ENCODE data around the gene ITPRIPL2. TPM values are rescaled to one million over a fixed set of nuclear protein-coding genes. Genes with fewer than 3 reads are reported as not detected.
A peak's percentile ranks its signal among the peaks of the same experiment; 100 is the strongest.

Gene ITPRIPL2
- total and polyA plus RNA-seq, 2 of the 13 experiments (the other 11 are each of a cell fraction or from before 2014, with no cell fraction given), result 5.9 to 12.6 TPM

DNA sequence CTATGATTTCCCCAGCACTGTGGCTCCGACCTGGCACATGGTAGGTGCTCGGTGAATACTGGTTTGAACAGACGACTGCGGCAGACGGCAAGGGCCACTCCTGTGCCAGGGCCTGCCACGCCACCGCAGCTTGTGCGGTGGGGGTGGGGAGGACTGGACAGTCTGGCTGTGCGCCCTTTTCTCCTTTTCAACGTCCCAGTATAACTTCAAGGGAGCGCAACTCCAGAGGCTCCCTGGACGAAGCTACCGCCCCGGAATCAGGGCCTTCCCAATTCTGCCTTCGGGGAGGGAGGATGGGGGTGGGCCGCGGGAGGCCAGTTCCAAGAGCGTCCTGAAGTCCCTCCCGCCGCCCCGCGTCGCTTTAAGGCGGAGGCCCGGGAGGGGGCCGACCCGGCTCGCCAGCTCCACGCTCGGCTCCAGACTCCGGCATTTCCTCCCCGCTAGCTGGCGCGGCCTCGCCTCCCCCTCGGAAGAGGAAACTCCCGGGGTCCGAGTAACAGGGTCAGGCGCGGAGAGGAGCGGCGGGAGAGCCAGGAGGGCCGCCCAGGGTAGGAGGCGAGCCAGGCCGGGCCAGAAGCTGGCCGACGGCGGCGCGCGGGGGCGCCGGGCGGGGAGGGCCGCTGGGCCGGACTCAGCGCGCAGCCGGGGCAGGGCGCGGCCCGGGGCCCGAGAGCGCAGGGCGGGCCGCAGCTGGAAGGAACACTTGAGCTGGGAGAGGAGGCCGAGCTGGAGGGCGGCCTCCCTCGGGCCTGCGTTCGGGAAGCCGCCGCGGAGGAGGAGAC lies at the start of gene ITPRIPL2 (continued):
- TF ChIP-seq, protein P1, sequence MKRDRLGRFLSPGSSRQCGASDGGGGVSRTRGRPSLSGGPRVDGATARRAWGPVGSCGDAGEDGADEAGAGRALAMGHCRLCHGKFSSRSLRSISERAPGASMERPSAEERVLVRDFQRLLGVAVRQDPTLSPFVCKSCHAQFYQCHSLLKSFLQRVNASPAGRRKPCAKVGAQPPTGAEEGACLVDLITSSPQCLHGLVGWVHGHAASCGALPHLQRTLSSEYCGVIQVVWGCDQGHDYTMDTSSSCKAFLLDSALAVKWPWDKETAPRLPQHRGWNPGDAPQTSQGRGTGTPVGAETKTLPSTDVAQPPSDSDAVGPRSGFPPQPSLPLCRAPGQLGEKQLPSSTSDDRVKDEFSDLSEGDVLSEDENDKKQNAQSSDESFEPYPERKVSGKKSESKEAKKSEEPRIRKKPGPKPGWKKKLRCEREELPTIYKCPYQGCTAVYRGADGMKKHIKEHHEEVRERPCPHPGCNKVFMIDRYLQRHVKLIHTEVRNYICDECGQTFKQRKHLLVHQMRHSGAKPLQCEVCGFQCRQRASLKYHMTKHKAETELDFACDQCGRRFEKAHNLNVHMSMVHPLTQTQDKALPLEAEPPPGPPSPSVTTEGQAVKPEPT (CRISPR knock-in tag; IDR thresholded peaks at IDR 0.05; ENCODE audit: low read depth), result no peak
- TF ChIP-seq GZF1 (CRISPR knock-in tag; IDR thresholded peaks at IDR 0.05), result no peak; the same call in 1 of the 2 replicates
- peak; percentile 43; the same call in 1 of the 2 replicates for TF ChIP-seq ELF1 (CRISPR knock-in tag; IDR thresholded peaks at IDR 0.05)
- no peak for TF ChIP-seq POLR2AphosphoS2 (IDR thresholded peaks at IDR 0.05; ENCODE audit: low read depth, low read length)
- TF ChIP-seq, protein P2, sequence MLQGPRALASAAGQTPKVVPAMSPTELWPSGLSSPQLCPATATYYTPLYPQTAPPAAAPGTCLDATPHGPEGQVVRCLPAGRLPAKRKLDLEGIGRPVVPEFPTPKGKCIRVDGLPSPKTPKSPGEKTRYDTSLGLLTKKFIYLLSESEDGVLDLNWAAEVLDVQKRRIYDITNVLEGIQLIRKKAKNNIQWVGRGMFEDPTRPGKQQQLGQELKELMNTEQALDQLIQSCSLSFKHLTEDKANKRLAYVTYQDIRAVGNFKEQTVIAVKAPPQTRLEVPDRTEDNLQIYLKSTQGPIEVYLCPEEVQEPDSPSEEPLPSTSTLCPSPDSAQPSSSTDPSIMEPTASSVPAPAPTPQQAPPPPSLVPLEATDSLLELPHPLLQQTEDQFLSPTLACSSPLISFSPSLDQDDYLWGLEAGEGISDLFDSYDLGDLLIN (CRISPR knock-in tag; IDR thresholded peaks at IDR 0.05; ENCODE audit: borderline replicate concordance), result no peak; the same call in 1 of the 2 replicates
- TF ChIP-seq, protein P3, sequence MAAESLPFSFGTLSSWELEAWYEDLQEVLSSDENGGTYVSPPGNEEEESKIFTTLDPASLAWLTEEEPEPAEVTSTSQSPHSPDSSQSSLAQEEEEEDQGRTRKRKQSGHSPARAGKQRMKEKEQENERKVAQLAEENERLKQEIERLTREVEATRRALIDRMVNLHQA (CRISPR knock-in tag; IDR thresholded peaks at IDR 0.05), result no peak
- peak; percentile 58 for TF ChIP-seq YY1 (IDR thresholded peaks at IDR 0.05; ENCODE audit: insufficient read depth, insufficient replicate concordance, low read depth, low read length)
- TF ChIP-seq SP4 (CRISPR knock-in tag; IDR thresholded peaks at IDR 0.05), result peak; percentile 13; the same call in 1 of the 2 replicates
- no peak for TF ChIP-seq CENPX (CRISPR knock-in tag; IDR thresholded peaks at IDR 0.05)
- TF ChIP-seq, protein P4, sequence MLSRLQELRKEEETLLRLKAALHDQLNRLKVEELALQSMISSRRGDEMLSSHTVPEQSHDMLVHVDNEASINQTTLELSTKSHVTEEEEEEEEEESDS (CRISPR knock-in tag; IDR thresholded peaks at IDR 0.05; ENCODE audit: borderline replicate concordance), result 0 out of 2 replicates have a peak, but pooled peaks have one; percentile 45
- TF ChIP-seq CAMTA2 (CRISPR knock-in tag; IDR thresholded peaks at IDR 0.05; ENCODE audit: borderline replicate concordance), result no peak
- peak; percentile 40; the same call in 1 of the 2 replicates for TF ChIP-seq NCOA2 (CRISPR knock-in tag; IDR thresholded peaks at IDR 0.05)
- no peak for TF ChIP-seq CCAR2 (optimal IDR thresholded peaks at IDR 0.05; ENCODE audit: low read depth, low read length)
- no peak for TF ChIP-seq ZNF44 (CRISPR knock-in tag; IDR thresholded peaks at IDR 0.05)
- TF ChIP-seq NPAS2 (CRISPR knock-in tag; IDR thresholded peaks at IDR 0.05; ENCODE audit: borderline replicate concordance), result no peak
- TF ChIP-seq RFX1 (IDR thresholded peaks at IDR 0.05), result no peak
- 0 out of 2 replicates have a peak, but pooled peaks have one; percentile 20 for TF ChIP-seq PITX1 (CRISPR knock-in tag; IDR thresholded peaks at IDR 0.05)
- TF ChIP-seq, protein P5, sequence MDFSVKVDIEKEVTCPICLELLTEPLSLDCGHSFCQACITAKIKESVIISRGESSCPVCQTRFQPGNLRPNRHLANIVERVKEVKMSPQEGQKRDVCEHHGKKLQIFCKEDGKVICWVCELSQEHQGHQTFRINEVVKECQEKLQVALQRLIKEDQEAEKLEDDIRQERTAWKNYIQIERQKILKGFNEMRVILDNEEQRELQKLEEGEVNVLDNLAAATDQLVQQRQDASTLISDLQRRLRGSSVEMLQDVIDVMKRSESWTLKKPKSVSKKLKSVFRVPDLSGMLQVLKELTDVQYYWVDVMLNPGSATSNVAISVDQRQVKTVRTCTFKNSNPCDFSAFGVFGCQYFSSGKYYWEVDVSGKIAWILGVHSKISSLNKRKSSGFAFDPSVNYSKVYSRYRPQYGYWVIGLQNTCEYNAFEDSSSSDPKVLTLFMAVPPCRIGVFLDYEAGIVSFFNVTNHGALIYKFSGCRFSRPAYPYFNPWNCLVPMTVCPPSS (IDR thresholded peaks at IDR 0.05), result no peak
- TF ChIP-seq, protein P6, sequence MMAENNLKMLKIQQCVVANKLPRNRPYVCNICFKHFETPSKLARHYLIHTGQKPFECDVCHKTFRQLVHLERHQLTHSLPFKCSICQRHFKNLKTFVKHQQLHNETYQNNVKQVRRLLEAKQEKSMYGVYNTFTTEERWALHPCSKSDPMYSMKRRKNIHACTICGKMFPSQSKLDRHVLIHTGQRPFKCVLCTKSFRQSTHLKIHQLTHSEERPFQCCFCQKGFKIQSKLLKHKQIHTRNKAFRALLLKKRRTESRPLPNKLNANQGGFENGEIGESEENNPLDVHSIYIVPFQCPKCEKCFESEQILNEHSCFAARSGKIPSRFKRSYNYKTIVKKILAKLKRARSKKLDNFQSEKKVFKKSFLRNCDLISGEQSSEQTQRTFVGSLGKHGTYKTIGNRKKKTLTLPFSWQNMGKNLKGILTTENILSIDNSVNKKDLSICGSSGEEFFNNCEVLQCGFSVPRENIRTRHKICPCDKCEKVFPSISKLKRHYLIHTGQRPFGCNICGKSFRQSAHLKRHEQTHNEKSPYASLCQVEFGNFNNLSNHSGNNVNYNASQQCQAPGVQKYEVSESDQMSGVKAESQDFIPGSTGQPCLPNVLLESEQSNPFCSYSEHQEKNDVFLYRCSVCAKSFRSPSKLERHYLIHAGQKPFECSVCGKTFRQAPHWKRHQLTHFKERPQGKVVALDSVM (CRISPR knock-in tag; IDR thresholded peaks at IDR 0.05), result peak; percentile 84
- TF ChIP-seq ZNF629 (CRISPR knock-in tag; conservative IDR thresholded peaks at IDR 0.05), result no peak; the same call in 1 of the 2 replicates
- TF ChIP-seq, protein P7, sequence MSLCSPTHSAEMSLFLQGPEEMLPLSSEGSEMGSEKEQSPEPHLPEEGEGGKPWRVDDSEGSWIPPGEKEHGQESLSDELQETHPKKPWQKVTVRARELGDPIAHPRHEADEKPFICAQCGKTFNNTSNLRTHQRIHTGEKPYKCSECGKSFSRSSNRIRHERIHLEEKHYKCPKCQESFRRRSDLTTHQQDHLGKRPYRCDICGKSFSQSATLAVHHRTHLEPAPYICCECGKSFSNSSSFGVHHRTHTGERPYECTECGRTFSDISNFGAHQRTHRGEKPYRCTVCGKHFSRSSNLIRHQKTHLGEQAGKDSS (CRISPR knock-in tag; IDR thresholded peaks at IDR 0.05; ENCODE audit: borderline replicate concordance, low read depth), result peak; percentile 77; the same call in 1 of the 2 replicates

Measured in HepG2 (cell line).